HepG2 (cell line): ENCODE data around the gene NEDD8. TPM values are rescaled to one million over a fixed set of nuclear protein-coding genes. Genes with fewer than 3 reads are reported as not detected.

ENCODE experiments used
- ATF4 ChIP-seq, 2 experiments: fragments of 450-650 bp in 1 of 2; sonication (generic) in 1 of 2; formaldehyde crosslinking; IDR thresholded peaks; 2 replicates each; pipeline versions ENCODE4 v1.5.0 to v1.8.0; 2020 to 2022; ENCODE audit warnings: mild to moderate bottlenecking in 1 of 2, missing genetic modification reagents in 1 of 2
- BRCA1 ChIP-seq: sonication (generic); formaldehyde crosslinking; IDR thresholded peaks from 2 replicates; pipeline ENCODE4 v1.4.0; 2020; ENCODE audit warnings: missing genetic modification reagents
- BRD4 ChIP-seq: sonication (generic); formaldehyde crosslinking; IDR thresholded peaks from 2 replicates; pipeline ENCODE4 v1.4.0; 2020; ENCODE audit warnings: missing genetic modification reagents
- ELK4 ChIP-seq: sonication (generic); formaldehyde crosslinking; IDR thresholded peaks from 2 replicates; pipeline ENCODE4 v1.9.0; 2021; ENCODE audit warnings: missing genetic modification reagents, borderline replicate concordance
- FOXC1 ChIP-seq: sonication (generic); formaldehyde crosslinking; IDR thresholded peaks from 2 replicates; pipeline ENCODE4 v1.8.0; 2022; ENCODE audit warnings: mild to moderate bottlenecking, missing genetic modification reagents, borderline replicate concordance
- GMEB2 ChIP-seq: IDR thresholded peaks from 2 replicates; pipeline ENCODE4 v1.6.1; 2016; ENCODE audit warnings: missing biosample characterization, missing genetic modification reagents, low read depth
- GTF3A ChIP-seq: sonication (generic); formaldehyde crosslinking; conservative IDR thresholded peaks from 2 replicates; pipeline ENCODE4 v1.4.0; 2020; ENCODE audit warnings: mild to moderate bottlenecking, missing genetic modification reagents
- HBP1 ChIP-seq: IDR thresholded peaks from 2 replicates; pipeline ENCODE4 v1.6.1; 2016; ENCODE audit warnings: low read depth, control low read depth
- IKZF1 ChIP-seq: fragments of 450-650 bp; IDR thresholded peaks from 2 replicates; pipeline ENCODE4 v1.7.1; 2016
- PCBP1 ChIP-seq: fragments of 200-400 bp; formaldehyde crosslinking; IDR thresholded peaks from 2 replicates; pipeline ENCODE4 v1.6.1; 2017; ENCODE audit warnings: mild to moderate bottlenecking, low read depth, low read length, borderline replicate concordance
- SPEN ChIP-seq: sonication (generic); formaldehyde crosslinking; IDR thresholded peaks from 2 replicates; pipeline ENCODE4 v1.5.1; 2020; ENCODE audit warnings: low read depth, mild to moderate bottlenecking, missing genetic modification reagents
- STAT6 ChIP-seq: sonication (generic); formaldehyde crosslinking; IDR thresholded peaks from 2 replicates; pipeline ENCODE4 v1.4.0; 2020; ENCODE audit warnings: missing genetic modification reagents, mild to moderate bottlenecking, borderline replicate concordance
- TBX3 ChIP-seq: fragments of 450-650 bp; IDR thresholded peaks from 2 replicates; pipeline ENCODE4 v1.6.1; 2017; ENCODE audit warnings: antibody characterized with exemption, mild to moderate bottlenecking, inconsistent platforms, borderline replicate concordance
- TCF7 ChIP-seq: sonication (generic); IDR thresholded peaks from 2 replicates; pipeline ENCODE4 v1.6.1; 2016; ENCODE audit warnings: antibody characterized with exemption, low read depth
- TCF7L2 ChIP-seq: IDR thresholded peaks from 2 replicates; pipeline ENCODE4 v1.6.1; 2011; ENCODE audit warnings: mild to moderate bottlenecking, low read depth, low read length, moderate library complexity
- TIGD3 ChIP-seq: sonication (generic); formaldehyde crosslinking; IDR thresholded peaks from 2 replicates; pipeline ENCODE4 v1.5.1; 2020; ENCODE audit warnings: mild to moderate bottlenecking, missing genetic modification reagents, borderline replicate concordance
- ZBTB21 ChIP-seq: sonication (generic); formaldehyde crosslinking; IDR thresholded peaks from 2 replicates; pipeline ENCODE4 v1.4.0; 2020; ENCODE audit warnings: missing genetic modification reagents
- ZNF121 ChIP-seq: sonication (generic); formaldehyde crosslinking; IDR thresholded peaks from 2 replicates; pipeline ENCODE4 v1.5.0; 2020; ENCODE audit warnings: mild to moderate bottlenecking, missing genetic modification reagents
- ZNF329 ChIP-seq: sonication (generic); formaldehyde crosslinking; IDR thresholded peaks from 2 replicates; pipeline ENCODE4 v1.9.0; 2021; ENCODE audit warnings: low read depth, mild to moderate bottlenecking, missing genetic modification reagents
- ZNF629 ChIP-seq: sonication (generic); formaldehyde crosslinking; conservative IDR thresholded peaks from 2 replicates; pipeline ENCODE4 v1.5.0; 2020; ENCODE audit warnings: missing genetic modification reagents
- ZNF781 ChIP-seq: sonication (generic); formaldehyde crosslinking; IDR thresholded peaks from 2 replicates; pipeline ENCODE4 v1.5.1; 2020; ENCODE audit warnings: borderline replicate concordance, mild to moderate bottlenecking, missing genetic modification reagents; ENCODE audit errors: not compliant biosample characterization
- polyA plus RNA-seq, 8 experiments: library from polyadenylated mRNA; depleted of rRNA in 3 of 8; stranded (reverse) in 7 of 8; unstranded in 1 of 8; fragments of >200 nt; fragmentation: Illumina TruSeq in 4 of 8; extraction: Trizol in 4 of 8; gene quantifications; 2 replicates each; pipeline versions ENCODE4 v1.2.1 to v1.2.3, GENCODE V29; 2011 to 2016; ENCODE audit warnings: low read depth in 4 of 8, missing spikeins in 1 of 8, mixed read lengths in 1 of 8; ENCODE audit not compliant: insufficient read depth in 1 of 8
- total RNA-seq, 5 experiments: library from RNA; depleted of rRNA; stranded (reverse); fragments of >200 nt; fragmentation: Illumina TruSeq; extraction: Trizol; gene quantifications; 2 replicates each; pipeline ENCODE4 v1.2.3, GENCODE V29; 2016; ENCODE audit warnings: low read depth in 1 of 5

Gene NEDD8
- total and polyA plus RNA-seq, 2 of the 13 experiments (the other 11 are each of a cell fraction or from before 2014, with no cell fraction given): 535 to 713 TPM

- peak; percentile 67 for TF ChIP-seq GMEB2 (CRISPR knock-in tag)
- TF ChIP-seq HBP1 (CRISPR knock-in tag): no peak
- no peak; a peak in 1 of 4 replicates for TF ChIP-seq ATF4 (CRISPR knock-in tag; IDR thresholded peaks at IDR 0.05)
- no peak for TF ChIP-seq IKZF1
- TF ChIP-seq ZNF629 (CRISPR knock-in tag): no peak
- TF ChIP-seq TIGD3 (CRISPR knock-in tag): 0 out of 2 replicates have a peak, but pooled peaks have one; percentile 92
- peak; percentile 99 for TF ChIP-seq PCBP1
- no peak; the same call in 1 of the 2 replicates for TF ChIP-seq BRCA1 (CRISPR knock-in tag)
- TF ChIP-seq ZNF121 (CRISPR knock-in tag): no peak; the same call in 1 of the 2 replicates
- TF ChIP-seq ZBTB21 (CRISPR knock-in tag): peak; percentile 97
- no peak for TF ChIP-seq FOXC1 (CRISPR knock-in tag)
- TF ChIP-seq TCF7L2: no peak
- TF ChIP-seq TCF7: no peak
- TF ChIP-seq SPEN: peak; percentile 29
- no peak for TF ChIP-seq TBX3
- no peak for TF ChIP-seq STAT6 (CRISPR knock-in tag)
- no peak; the same call in 1 of the 2 replicates for TF ChIP-seq BRD4
- TF ChIP-seq ELK4: no peak
- TF ChIP-seq GTF3A (CRISPR knock-in tag): no peak
- no peak; the same call in 1 of the 2 replicates for TF ChIP-seq ZNF329 (CRISPR knock-in tag)
- TF ChIP-seq ZNF781 (CRISPR knock-in tag): no peak
These were observed at the start of gene NEDD8 (continued) for GRCh38 chr14:24232121-24232644.
